H1 (cell line): ENCODE results near the gene SLC6A20. TPM values are rescaled to one million over a fixed set of nuclear protein-coding genes. Genes with fewer than 3 reads are reported as not detected.

Experiments
- CTCF ChIA-PET: fragments of 300-600 bp; sonication (Branson Sonifier 250); formaldehyde crosslinking; loops from one replicate; lab custom pipeline; 2021; ENCODE audit not compliant: partially characterized antibody; lab: Charles Lee
- POLR2A ChIA-PET: fragments of 300-600 bp; sonication (Branson Sonifier 250); formaldehyde crosslinking; loops from one replicate; lab custom pipeline; 2021; ENCODE audit warnings: inconsistent platforms; ENCODE audit not compliant: partially characterized antibody; lab: Charles Lee
- DNase-seq, 2 experiments: peaks; one replicate each; pipeline versions ENCODE4 v3.0.0 to v3.0.0-alpha.2; 2010 to 2022; ENCODE audit warnings: low spot score in 2 of 2, low read depth in 1 of 2, mixed read lengths in 1 of 2
- FAIRE-seq: peaks from 2 replicates; lab custom pipeline; 2011; peaks lifted over from hg19 to GRCh38; lab: Jason Lieb, UNC
- H2AFZ ChIP-seq: 2 replicates; pipeline ENCODE4 v1.8.1; 2012; ENCODE audit warnings: low read length, inconsistent platforms
- H2AK5ac ChIP-seq: 2 replicates; pipeline ENCODE4 v1.6.1; 2013; ENCODE audit warnings: low read depth, low read length
- H2BK120ac ChIP-seq: replicated peaks from 2 replicates; pipeline ENCODE3; 2013; ENCODE audit warnings: low read depth, low read length, inconsistent platforms
- H2BK12ac ChIP-seq: 2 replicates; pipeline ENCODE4 v1.6.1; 2013; ENCODE audit warnings: low read depth, low read length
- H2BK15ac ChIP-seq: 2 replicates; pipeline ENCODE4 v1.6.1; 2013; ENCODE audit warnings: low read length
- H2BK20ac ChIP-seq: 2 replicates; pipeline ENCODE4 v1.6.1; 2013; ENCODE audit warnings: low read length
- H2BK5ac ChIP-seq: 2 replicates; pipeline ENCODE4 v1.6.1; 2013; ENCODE audit warnings: low read depth, low read length
- H3K14ac ChIP-seq: 2 replicates; pipeline ENCODE4 v1.6.1; 2013; ENCODE audit warnings: inconsistent platforms; ENCODE audit not compliant: insufficient read length
- H3K18ac ChIP-seq: 2 replicates; pipeline ENCODE4 v1.6.1; 2013; ENCODE audit warnings: low read length; ENCODE audit errors: extremely low read depth
- H3K23ac ChIP-seq: 2 replicates; pipeline ENCODE4 v1.6.1; 2013; ENCODE audit warnings: inconsistent platforms; ENCODE audit not compliant: insufficient read length
- H3K23me2 ChIP-seq: 2 replicates; pipeline ENCODE4 v1.6.1; 2013; ENCODE audit warnings: low read depth, low read length
- H3K27ac ChIP-seq: 2 replicates; pipeline ENCODE4 v1.6.1; 2011; ENCODE audit warnings: low read depth, low read length, inconsistent platforms
- H3K27me3 ChIP-seq, 4 experiments: replicated peaks in 1 of 4; 1 replicate in 1 of 4; 2 replicates in 3 of 4; pipeline versions ENCODE4 v1.6.1 to v1.8.1; 2011 to 2013; ENCODE audit warnings: low read length in 3 of 4, mild to moderate bottlenecking in 3 of 4, inconsistent platforms in 2 of 4, mixed read lengths in 2 of 4, moderate library complexity in 1 of 4; ENCODE audit not compliant: control insufficient read depth in 3 of 4, insufficient read depth in 3 of 4; ENCODE audit errors: extremely low read depth in 1 of 4
- H3K36me3 ChIP-seq, 4 experiments: 2 replicates each; pipeline versions ENCODE4 v1.6.1 to v1.8.1; 2011 to 2013; ENCODE audit warnings: mild to moderate bottlenecking in 4 of 4, low read length in 3 of 4, moderate library complexity in 2 of 4, control low read depth in 1 of 4, inconsistent platforms in 1 of 4; ENCODE audit not compliant: insufficient read depth in 4 of 4, control insufficient read depth in 2 of 4
- H3K4ac ChIP-seq: replicated peaks from 2 replicates; pipeline ENCODE3; 2013; ENCODE audit warnings: low read length, low read depth, mixed read lengths, inconsistent platforms; ENCODE audit not compliant: insufficient read length
- H3K4me1 ChIP-seq, 4 experiments: replicated peaks in 1 of 4; 1 replicate in 1 of 4; 2 replicates in 3 of 4; pipeline versions ENCODE4 v1.6.1 to v1.8.1; 2011 to 2013; ENCODE audit warnings: low read length in 3 of 4, inconsistent platforms in 2 of 4, mixed read lengths in 1 of 4; ENCODE audit not compliant: insufficient read depth in 4 of 4, control insufficient read depth in 3 of 4
- H3K4me2 ChIP-seq, 2 experiments: 2 replicates each; pipeline versions ENCODE4 v1.6.1 to v1.8.1; 2011 to 2013; ENCODE audit warnings: low read depth in 2 of 2, low read length in 2 of 2, control low read depth in 1 of 2, inconsistent platforms in 1 of 2, mild to moderate bottlenecking in 1 of 2; ENCODE audit not compliant: insufficient read depth in 1 of 2
- H3K4me3 ChIP-seq, 4 experiments: fragments of 200-600, 300-600 bp in 1 of 4; sonication (generic), shearing (Covaris generic), sonication (Bioruptor Twin) in 1 of 4; 2 replicates each; pipeline versions ENCODE4 v1.5.1 to v1.8.1; 2011 to 2016; ENCODE audit warnings: low read length in 4 of 4, low read depth in 3 of 4, control low read depth in 2 of 4, inconsistent platforms in 2 of 4, mild to moderate bottlenecking in 2 of 4, mixed read lengths in 1 of 4, moderate library complexity in 1 of 4; ENCODE audit not compliant: insufficient read depth in 2 of 4; ENCODE audit errors: extremely low read depth in 1 of 4
- H3K56ac ChIP-seq: replicated peaks from 2 replicates; pipeline ENCODE3; 2013; ENCODE audit warnings: low read depth, mild to moderate bottlenecking, mixed read lengths, low read length, inconsistent platforms; ENCODE audit not compliant: insufficient read length
- H3K79me1 ChIP-seq: 2 replicates; pipeline ENCODE4 v1.6.1; 2013; ENCODE audit warnings: low read depth, low read length, control low read depth
- H3K79me2 ChIP-seq, 2 experiments: 2 replicates each; pipeline versions ENCODE4 v1.6.1 to v1.8.1; 2012 to 2013; ENCODE audit warnings: low read length in 2 of 2, mild to moderate bottlenecking in 2 of 2, inconsistent platforms in 1 of 2; ENCODE audit not compliant: insufficient read depth in 2 of 2, control insufficient read depth in 1 of 2
- H3K9ac ChIP-seq, 4 experiments: replicated peaks in 1 of 4; 1 replicate in 1 of 4; 2 replicates in 3 of 4; pipeline versions ENCODE4 v1.6.1 to v1.8.1; 2011 to 2013; ENCODE audit warnings: low read depth in 3 of 4, low read length in 3 of 4, control low read depth in 2 of 4, mild to moderate bottlenecking in 2 of 4, moderate library complexity in 2 of 4, inconsistent platforms in 1 of 4; ENCODE audit errors: extremely low read depth in 1 of 4
- H3K9me3 ChIP-seq, 2 experiments: 2 replicates each; pipeline versions ENCODE4 v1.6.1 to v1.8.1; 2012 to 2013; ENCODE audit warnings: mild to moderate bottlenecking in 2 of 2, moderate library complexity in 2 of 2, control low read depth in 1 of 2, inconsistent platforms in 1 of 2, low read depth in 1 of 2, low read length in 1 of 2, mixed read lengths in 1 of 2; ENCODE audit not compliant: insufficient read depth in 2 of 2
- H4K20me1 ChIP-seq, 2 experiments: replicated peaks in 1 of 2; 2 replicates each; pipeline versions ENCODE3 to v1.8.1; 2011 to 2013; ENCODE audit warnings: inconsistent platforms in 2 of 2, low read length in 2 of 2, mild to moderate bottlenecking in 1 of 2; ENCODE audit not compliant: insufficient read depth in 2 of 2, control insufficient read depth in 1 of 2
- H4K5ac ChIP-seq: 2 replicates; pipeline ENCODE4 v1.6.1; 2013; ENCODE audit warnings: low read length, low read depth, mixed read lengths, inconsistent platforms; ENCODE audit not compliant: insufficient read length
- H4K8ac ChIP-seq: 2 replicates; pipeline ENCODE4 v1.8.0; 2013; ENCODE audit warnings: mild to moderate bottlenecking, moderate library complexity, low read length, inconsistent platforms; ENCODE audit not compliant: insufficient read depth; ENCODE audit errors: extremely low read depth
- H4K91ac ChIP-seq: replicated peaks from 2 replicates; pipeline ENCODE3; 2013; ENCODE audit warnings: low read length, mixed read lengths, inconsistent platforms; ENCODE audit not compliant: insufficient read length
- BACH1 ChIP-seq: IDR thresholded peaks from 2 replicates; pipeline ENCODE4 v1.6.1; 2012; ENCODE audit warnings: low read length, improper control_type of control experiment
- BRCA1 ChIP-seq: IDR thresholded peaks from 2 replicates; pipeline ENCODE4 v1.6.1; 2012; ENCODE audit warnings: low read depth, low read length, improper control_type of control experiment
- CBX8 ChIP-seq: fragments of 300-800, 300-1000 bp; sonication (generic); IDR thresholded peaks from 2 replicates; pipeline ENCODE4 v1.7.1; 2016; ENCODE audit warnings: low read depth, low read length, borderline replicate concordance
- CHD1 ChIP-seq: IDR thresholded peaks from 2 replicates; pipeline ENCODE4 v1.6.1; 2012; ENCODE audit warnings: low read depth, low read length, improper control_type of control experiment
- CHD2 ChIP-seq: IDR thresholded peaks from 2 replicates; pipeline ENCODE4 v1.6.1; 2012; ENCODE audit warnings: low read length, improper control_type of control experiment
- EZH2 ChIP-seq: fragments of 200-600 bp; sonication (generic); IDR thresholded peaks from 2 replicates; pipeline ENCODE4 v1.7.1; 2012; ENCODE audit warnings: low read depth, mild to moderate bottlenecking, moderate library complexity, low read length, inconsistent platforms; ENCODE audit not compliant: severe bottlenecking
- HDAC2 ChIP-seq, 2 experiments: fragments of 300-600 bp in 1 of 2; sonication (generic) in 1 of 2; IDR thresholded peaks; 2 replicates each; pipeline ENCODE4 v1.6.1; 2011 to 2012; ENCODE audit warnings: low read depth in 2 of 2, low read length in 2 of 2, mild to moderate bottlenecking in 2 of 2, moderate library complexity in 2 of 2, borderline replicate concordance in 1 of 2, inconsistent platforms in 1 of 2
- JUND ChIP-seq: IDR thresholded peaks from 2 replicates; pipeline ENCODE4 v1.6.1; 2011; ENCODE audit warnings: mild to moderate bottlenecking, improper control_type of control experiment, low read length
- KDM1A ChIP-seq: fragments of 200-600, 300-600 bp; sonication (generic); IDR thresholded peaks from 2 replicates; pipeline ENCODE4 v1.7.1; 2016; ENCODE audit warnings: mild to moderate bottlenecking, low read length, borderline replicate concordance
- SP1 ChIP-seq: IDR thresholded peaks from 2 replicates; pipeline ENCODE4 v1.6.1; 2011; ENCODE audit warnings: low read depth, low read length
- SRF ChIP-seq: IDR thresholded peaks from 2 replicates; pipeline ENCODE4 v1.6.1; 2011; ENCODE audit warnings: mild to moderate bottlenecking, low read depth, low read length, moderate library complexity
- YY1 ChIP-seq: IDR thresholded peaks from 2 replicates; pipeline ENCODE4 v1.6.1; 2011; ENCODE audit warnings: low read depth, mild to moderate bottlenecking, low read length
- ZNF274 ChIP-seq: IDR thresholded peaks from 2 replicates; pipeline ENCODE4 v1.7.0; 2012; ENCODE audit warnings: low read length, borderline replicate concordance; ENCODE audit errors: extremely low read depth
- WGBS, 2 experiments: shearing (Covaris generic) in 1 of 2; methylation state at CpG; one replicate each; pipeline versions ENCODE4 v1.1.6 to v1.1.7; 2013 to 2015; ENCODE audit warnings: low lambda C conversion rate in 2 of 2, mixed read lengths in 2 of 2, inconsistent platforms in 1 of 2, low coverage in 1 of 2, missing lambda C conversion rate in 1 of 2; ENCODE audit not compliant: insufficient replicate concordance in 2 of 2, insufficient coverage in 1 of 2, insufficient read length in 1 of 2; ENCODE audit errors: extremely low coverage in 1 of 2, missing lambda C conversion rate in 1 of 2; 5-methylcytosine and 5-hydroxymethylcytosine counted together
- polyA plus RNA-seq, 7 experiments: library from polyadenylated mRNA; depleted of rRNA in 3 of 7; stranded (reverse) in 5 of 7; unstranded in 2 of 7; fragments of >200 nt in 5 of 7; fragments of 200-250 nt in 2 of 7; gene quantifications; 1 replicate in 5 of 7; 2 replicates in 1 of 7; 4 replicates in 1 of 7; pipeline versions ENCODE4 v1.2.1 to v1.2.3, GENCODE V29; 2011 to 2013; ENCODE audit warnings: missing spikeins in 2 of 7, mixed read lengths in 2 of 7
- total RNA-seq: library from RNA; stranded (reverse); fragmentation: NEBNext Ultra II Directional; extraction: Animal tissue kit (Norgen Biotek cat#: 25700); gene quantifications from 2 replicates; pipeline ENCODE4 v1.2.1, GENCODE V29; 2021
- TF ChIP-seq, protein P1 (sequence below): IDR thresholded peaks from 2 replicates; pipeline ENCODE4 v1.6.1; 2012; ENCODE audit warnings: low read length, inconsistent platforms

SLC6A20 gene
- total and polyA plus RNA-seq, 2 of the 8 experiments (the other 6 are each of a cell fraction or from before 2014, with no cell fraction given) = 0.05 TPM; not detected in 1

DNA sequence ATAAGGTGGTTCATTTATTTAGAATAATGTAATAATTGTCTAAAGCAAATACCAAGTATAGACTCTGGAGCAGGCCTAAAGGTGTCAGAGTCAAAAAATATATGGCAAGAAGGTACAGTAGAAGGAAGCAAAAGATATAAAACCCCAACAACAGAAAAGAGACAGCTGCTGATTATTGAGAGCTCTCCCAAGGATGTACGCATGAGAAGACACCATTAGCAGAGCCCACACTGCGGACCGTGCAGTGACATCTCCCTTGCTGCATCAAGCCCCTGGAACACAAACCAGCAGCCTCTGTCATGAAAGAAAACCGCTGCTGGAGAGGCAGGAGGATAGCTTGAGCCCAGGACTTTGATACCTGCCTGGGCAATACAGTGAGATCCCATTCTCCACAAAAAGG is 18.0 kb upstream of the SLC6A20 start:
- Histone ChIP-seq H3K23me2 (no peaks in the 10 kb centered on the region), H3K23ac (no peak overlapping the region), H3K4ac (no peak overlapping the region), H3K79me2 (no peaks in the 10 kb centered on the region), H3K14ac (no peak overlapping the region), H4K20me1 (no peaks in the 10 kb centered on the region), H3K27ac (no peak overlapping the region), H3K56ac (no peak overlapping the region), H4K5ac (no peak overlapping the region), H2AK5ac (no peak overlapping the region), H2BK15ac (no peak overlapping the region), H3K18ac (no peak overlapping the region), H2BK12ac (no peak overlapping the region), H2AFZ (no peak overlapping the region), H3K36me3 (no peaks in the 10 kb centered on the region; a peak in 1 of 8 replicates), H2BK20ac (no peak overlapping the region), H3K4me3 (no peak overlapping the region), H2BK5ac (no peak overlapping the region), H3K27me3 (no peaks in the 10 kb centered on the region), H4K91ac (no peak overlapping the region), H3K79me1 (no peaks in the 10 kb centered on the region), H3K9me3 (peaks cover 0 to 2% of the 10 kb centered on the region in 2 experiments; a peak in 1 of 4 replicates), H3K4me1 (no peaks in the 10 kb centered on the region), H3K4me2 (no peak overlapping the region), H2BK120ac (no peak overlapping the region), H3K9ac (no peak overlapping the region), H4K8ac (no peak overlapping the region)
- WGBS, 2 experiments = 80% methylated on average over 4 of the region's 4 CpGs; no CpG with 5 or more reads in 1 of the 2 experiments
- ChIA-PET CTCF (interaction anchor here (0.7 to 1.4 kb wide), 2 partner anchors 19 to 99 kb away, joined by 3 to 8 read pairs; no protein-coding TSS in a partner anchor), POLR2A (no interaction called here)
- DNase-seq (no peak), FAIRE-seq (no peak)
- TF ChIP-seq BRCA1 (no peak), SRF (no peak), EZH2 (no peak), YY1 (no peak), KDM1A (no peak), CHD1 (no peak), JUND (no peak), CBX8 (no peak), CHD2 (no peak), SP1 (no peak), ZNF274 (no peak), HDAC2 (IDR thresholded peaks at IDR 0.05; ENCODE audit: borderline replicate concordance in 1 of 2, low read depth in 2 of 2, low read length in 2 of 2) (no peak), BACH1 (no peak)
- TF ChIP-seq, protein P1, sequence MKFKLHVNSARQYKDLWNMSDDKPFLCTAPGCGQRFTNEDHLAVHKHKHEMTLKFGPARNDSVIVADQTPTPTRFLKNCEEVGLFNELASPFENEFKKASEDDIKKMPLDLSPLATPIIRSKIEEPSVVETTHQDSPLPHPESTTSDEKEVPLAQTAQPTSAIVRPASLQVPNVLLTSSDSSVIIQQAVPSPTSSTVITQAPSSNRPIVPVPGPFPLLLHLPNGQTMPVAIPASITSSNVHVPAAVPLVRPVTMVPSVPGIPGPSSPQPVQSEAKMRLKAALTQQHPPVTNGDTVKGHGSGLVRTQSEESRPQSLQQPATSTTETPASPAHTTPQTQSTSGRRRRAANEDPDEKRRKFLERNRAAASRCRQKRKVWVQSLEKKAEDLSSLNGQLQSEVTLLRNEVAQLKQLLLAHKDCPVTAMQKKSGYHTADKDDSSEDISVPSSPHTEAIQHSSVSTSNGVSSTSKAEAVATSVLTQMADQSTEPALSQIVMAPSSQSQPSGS = no peak
